Measurements from ENCODE around the gene TMEM220.

The TMEM220 gene

DNA sequence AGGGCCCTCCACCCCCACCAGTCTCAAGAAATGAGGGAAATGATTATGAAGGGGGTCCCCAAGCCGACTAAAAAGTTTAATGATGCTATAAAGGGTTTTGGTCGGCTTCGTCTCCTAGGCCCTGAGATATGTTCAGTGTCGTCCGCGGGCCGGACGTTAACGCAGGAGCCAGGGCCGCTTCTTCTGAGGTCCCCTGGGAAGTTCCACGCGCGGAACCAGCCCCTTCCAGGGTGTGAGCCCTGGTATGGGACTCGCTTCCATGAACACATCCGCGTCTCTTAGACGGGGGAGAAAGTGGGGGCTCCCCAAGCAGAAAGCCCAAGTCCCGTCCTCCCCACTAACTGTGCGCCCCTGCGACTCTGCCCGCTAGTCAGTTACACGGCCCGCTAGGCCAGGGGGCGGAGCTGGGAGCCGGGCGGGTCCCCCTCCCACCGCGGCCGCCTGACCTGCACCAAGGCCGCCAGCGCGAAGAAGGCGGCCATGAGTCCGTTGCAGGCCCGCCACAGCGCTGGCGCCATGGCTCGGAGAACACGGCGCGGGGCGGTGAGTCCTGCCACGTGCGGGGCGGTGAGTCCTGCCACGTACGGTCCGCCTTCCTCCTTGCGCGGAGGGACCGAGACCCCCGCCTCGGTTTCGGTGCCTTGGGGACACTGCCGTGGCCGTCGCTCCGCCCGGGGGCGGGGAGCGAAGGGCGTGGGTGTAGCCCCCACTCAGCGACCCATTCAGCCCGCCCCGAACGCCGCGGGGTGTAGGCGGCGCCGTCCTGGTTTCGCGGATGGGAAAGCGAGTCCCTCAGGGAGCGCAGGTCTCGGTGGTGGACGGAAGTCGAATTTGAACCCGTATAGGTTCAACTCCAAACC lies at the start of gene TMEM220:
Gene TMEM220 (minus strand): TSS at position 690 of the 860 bp plus-strand sequence. CDS start 172 bp downstream, at position 518.
- DNase-seq: no peak

DNA sequence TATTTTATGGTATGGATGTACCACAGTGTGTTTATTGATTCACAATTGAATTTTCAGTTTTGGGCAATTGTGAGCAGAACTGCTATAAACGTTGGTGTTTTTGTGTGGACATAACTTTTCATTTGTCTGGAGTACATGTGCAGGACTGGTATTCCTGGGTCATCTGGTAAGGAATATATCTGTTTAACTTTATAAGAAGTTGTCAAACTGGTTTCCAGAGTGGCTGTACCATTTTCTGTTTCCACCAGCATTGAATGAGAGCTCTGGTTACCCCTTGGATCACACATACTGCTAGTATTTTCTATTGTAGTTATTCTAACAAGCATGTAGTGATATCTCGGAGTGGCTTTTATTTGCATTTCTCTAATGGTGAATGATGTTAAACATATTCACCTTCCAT lies 49.8 kb upstream of the TMEM220 start:
- no peak for DNase-seq

DNA sequence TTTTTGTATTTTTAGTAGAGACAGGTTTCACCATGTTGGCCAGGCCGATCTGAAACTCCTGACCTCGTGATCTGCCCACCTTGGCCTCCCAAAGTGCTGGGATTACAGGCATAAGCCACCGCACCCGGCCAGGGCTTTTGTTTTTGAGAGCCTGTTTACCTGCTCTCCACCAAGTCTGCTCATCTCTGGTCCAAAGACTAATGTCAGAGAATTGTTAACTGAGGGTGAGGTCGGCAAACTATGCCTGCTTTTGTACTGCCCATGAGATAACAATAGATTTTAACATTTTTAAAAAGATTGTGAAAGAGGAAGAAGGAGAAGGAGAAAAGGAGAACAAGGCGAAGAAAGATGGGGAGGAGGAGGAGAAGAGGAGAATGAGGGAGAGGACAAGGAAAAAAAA lies 48.1 kb upstream of the TMEM220 start:
- no peak for DNase-seq

DNA sequence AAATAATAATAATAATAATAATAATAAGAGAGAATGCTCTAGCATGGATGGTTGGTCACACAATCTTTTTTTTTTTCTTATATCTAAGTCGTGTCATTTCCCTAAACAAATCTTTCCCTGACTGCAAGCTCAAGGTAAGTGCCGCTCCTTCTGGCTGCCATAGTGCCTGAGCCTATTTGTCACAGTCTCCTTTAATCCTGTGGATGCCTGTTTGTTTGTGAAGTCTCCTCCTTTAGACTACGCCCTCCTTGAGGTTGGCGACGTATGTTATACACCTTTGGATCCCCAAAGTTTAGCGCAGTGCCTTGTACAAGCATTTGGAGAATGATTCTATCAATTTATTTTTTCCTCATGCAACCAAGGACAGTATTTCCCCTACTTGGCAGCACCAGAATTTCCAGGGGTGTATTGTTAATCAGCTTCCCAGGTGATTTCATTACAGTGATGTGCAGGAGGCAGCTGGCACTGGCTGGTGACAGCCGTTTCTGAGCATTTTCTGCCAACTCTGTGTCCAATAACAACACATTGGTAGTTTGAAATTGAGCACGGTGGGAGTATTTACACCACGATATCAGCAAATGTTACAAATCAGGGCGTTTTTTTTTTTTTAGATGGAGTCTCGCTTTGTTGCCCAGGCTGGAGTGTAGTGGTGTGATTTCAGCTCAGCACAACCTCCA lies 47.4 kb upstream of the TMEM220 start:
- no peak for DNase-seq

DNA sequence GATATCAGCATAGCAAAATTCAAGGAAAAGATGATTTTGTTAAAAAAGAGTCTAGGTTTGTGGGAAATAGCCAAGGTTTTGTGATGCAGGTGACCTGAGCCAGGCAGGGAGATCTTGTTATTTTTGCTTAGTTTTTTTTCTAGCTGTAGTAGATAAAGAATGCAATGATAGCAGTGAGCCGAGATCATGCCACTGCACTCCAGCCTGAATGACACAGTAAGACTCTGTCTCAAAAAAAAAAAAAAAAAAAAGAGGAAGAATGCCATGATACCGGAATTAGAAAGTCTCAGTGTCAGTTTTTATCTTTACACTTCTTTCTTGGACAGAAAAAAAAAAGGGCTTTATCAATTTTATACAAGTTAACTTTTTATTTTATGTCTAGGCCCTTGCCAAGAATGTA lies 46.6 kb upstream of the TMEM220 start:
- DNase-seq: no peak

DNA sequence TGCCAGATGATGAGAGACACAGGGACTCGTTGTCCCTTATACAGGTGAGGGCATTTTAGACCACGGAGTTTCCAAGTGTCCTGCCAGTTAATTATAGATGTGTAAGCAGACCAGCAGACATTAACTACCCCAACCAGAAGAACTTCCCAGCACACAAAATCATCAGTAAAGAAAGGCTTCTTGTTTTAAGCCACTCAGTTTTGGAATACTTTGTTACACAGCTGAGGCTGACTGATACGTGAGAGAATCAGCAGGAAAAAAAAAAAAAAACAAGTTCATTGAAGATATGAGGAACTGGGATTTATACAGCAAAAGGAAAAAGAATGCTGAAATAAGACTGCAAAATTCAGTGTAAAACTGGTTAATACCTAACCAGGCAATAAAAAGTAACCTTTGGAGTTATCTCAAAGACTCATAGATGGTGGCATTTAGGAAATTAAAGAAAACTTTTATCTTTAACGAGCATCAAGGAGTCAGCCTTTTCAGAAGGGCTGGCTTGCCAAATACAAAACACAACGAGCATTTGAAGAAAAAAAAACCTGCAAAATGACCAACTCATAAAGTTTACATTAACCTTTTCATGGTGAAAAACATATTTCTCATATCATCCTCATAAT lies 46.0 kb upstream of the TMEM220 start:
- DNase-seq: no peak

DNA sequence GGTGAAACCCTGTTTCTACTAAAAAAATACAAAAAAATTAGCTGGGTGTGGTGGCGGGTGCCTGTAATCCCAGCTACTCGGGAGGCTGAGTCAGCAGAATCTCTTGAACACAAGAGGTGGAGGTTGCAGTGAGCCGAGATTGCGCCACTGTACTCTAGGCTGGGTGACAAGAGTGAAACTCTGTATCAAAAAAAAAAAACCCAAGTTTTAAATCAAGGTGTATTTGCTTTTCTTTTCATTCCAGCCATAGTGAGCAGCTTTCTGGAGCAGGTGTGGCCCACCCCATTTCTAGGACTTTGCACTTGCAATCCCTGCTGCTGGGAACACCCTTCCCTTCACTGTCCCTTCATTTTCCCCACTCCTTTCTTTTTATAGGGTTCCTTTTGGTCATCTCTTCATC lies 45.2 kb upstream of the TMEM220 start:
- no peak for DNase-seq

DNA sequence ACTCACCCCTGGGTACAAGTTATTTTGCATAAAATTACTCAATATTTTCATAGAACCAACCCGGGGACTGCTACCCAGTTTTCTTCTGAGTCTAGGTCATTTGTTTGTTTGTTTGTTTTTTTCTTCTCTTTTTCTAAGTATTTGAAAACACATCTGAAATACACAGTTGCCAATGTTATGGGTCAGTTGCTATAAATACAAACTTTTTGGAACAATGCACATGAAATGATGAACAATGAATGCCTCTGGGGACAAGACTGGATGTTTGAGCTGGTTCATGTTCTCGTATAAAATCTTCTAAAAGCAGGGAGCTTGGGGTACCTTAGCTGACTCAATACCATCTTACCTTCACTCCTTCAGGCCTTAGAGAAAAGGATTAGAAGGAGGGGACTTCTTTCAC lies 43.6 kb upstream of the TMEM220 start:
- no peak for DNase-seq

DNA sequence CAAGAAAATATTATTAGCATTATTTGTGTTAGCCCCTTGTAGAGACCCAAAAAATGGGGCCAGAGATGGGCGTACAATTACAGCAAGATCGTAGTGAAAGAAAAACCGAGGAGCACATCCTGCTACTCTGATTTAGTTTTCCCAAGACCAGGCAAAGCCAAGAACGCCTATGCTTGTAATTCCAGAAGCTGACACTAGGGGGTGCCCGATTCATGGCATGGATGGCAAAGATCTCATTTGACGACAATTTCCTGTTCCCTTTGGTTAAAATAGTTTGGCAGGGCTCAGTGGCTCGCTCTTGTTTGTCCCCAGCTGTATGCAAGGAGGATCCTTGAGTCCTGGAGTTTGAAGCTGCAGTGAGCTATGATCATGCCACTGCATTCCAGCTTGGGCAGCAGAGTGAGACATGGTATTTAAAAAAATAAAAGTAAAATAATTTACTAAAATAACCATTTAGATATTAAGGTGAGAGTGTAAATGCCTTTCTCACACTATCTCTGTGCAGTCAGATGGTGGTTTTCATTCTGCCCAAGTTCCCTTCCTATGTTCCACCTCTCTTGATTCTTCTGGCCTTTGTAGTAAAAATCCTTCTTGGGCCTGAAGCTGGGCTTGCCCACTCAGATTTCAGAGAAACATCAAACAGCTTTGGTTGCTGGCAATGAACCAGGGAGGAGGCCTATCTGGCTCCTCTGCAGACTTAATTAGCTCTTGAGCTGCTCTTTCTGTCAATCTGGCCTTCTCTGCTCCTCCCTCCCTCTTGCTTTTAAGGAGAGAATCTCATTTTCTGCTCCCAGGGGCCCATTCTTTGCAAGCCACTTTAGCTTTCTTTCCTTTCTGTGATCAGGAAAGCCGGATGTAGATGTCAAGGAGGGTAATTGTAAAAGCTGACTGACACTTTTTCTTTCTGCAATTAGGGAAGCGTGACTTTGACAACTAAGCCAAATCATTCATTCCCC lies 42.9 kb upstream of the TMEM220 start:
- peak in 1 of 2 experiments; percentile 23 for DNase-seq

DNA sequence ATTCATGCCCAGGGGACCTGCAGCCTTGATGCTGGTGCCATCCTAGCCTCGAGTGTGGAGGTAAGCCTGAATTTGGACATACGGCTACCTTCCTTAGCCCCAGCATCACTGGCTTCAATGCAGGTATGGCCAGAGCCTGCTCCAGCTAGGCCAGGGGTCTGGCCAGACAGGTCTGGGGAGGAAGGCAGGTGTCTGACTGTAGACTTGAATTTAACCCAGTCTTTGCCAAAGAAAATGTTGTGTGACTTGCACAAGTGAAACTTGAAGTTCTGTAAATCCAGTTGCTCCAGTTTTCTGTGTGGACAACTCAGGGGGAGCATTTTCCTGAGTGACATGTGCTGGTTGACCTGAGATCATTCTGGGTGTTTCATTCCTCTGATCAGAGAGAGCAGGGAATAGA lies 41.3 kb upstream of the TMEM220 start:
- DNase-seq: no peak

DNA sequence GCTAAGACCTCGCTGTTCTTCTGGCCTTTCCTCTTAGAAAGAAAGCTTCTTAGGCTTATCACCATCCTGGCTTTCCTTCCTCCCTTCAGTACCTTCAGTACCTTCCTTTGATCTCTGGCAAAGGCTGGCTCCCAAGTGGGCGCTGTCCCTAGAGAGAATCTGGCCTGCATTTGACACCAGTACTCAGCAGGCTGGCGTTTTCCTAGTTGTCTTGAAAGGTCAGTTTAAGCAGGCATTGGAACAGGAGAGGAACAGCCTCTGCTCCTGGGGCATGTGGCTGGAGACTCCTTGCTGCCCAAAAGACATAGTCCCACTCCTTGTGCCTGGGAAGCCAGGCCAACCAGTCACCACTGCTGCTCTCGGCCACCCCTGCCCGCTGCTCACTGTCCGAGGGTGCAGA lies 40.0 kb upstream of the TMEM220 start:
- no peak for DNase-seq

DNA sequence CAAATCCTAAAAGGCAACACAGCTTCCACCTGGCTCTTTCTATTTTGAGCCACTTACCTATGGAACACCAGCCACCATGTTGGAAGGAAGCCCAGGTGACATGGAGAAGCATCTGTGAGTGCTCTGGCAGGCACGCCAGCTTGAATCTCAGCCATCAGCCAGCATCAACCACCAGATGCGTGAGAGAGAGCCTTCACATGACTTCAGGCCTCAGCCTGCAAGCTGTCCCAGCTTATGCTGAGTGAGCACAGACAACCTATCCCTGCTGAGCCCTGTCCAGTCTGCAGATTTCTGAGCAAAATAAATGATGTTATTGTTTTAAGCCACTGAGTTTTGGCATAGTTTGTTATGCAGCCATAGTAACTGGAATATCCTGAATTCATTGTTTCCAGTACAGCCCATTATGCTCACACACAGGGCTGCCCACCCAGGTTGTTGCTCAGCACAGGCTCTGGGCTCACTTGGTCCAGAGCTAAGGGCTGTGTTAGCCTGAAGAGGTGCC lies 39.0 kb upstream of the TMEM220 start:
- DNase-seq: no peak

DNA sequence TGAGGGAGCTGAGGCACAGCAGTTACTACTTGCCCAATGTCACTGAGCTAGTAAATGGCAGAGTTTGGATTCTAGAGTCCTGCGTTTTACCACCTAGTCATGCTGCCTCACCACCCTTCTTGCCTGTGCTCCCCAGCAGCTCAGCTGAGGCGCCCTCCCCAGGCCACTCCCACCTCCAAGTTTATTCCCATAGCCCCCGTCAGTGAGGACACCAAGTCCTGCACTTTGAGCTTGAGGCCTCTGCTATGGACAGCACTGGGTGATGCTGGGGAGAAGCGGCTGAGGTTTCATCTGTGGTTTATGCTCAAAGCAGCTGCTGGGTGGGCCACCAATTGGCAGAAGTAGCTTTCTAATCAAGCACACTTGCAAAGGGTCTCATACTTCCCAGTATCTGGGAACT lies 37.4 kb upstream of the TMEM220 start:
- DNase-seq: no peak

DNA sequence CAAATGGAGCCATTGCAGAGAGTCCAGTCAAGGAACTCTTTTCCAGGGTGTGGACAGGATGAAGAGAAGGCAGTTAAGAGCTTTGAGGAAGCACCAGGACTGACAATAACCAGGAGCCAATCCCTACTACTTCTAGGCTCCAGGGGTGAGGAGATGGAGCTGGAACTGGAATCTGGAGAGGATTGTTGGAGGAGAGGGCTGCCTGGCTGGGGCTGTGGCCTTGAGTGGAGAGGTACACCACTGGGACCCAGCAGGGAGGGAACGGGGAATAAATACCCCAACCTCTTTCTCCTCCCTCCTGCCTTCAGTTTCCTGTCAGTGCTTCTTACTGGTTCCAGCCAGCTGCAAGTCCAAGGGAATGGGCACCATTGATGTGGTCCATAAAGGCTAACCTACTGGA lies 32.2 kb upstream of the TMEM220 start:
- DNase-seq: no peak

DNA sequence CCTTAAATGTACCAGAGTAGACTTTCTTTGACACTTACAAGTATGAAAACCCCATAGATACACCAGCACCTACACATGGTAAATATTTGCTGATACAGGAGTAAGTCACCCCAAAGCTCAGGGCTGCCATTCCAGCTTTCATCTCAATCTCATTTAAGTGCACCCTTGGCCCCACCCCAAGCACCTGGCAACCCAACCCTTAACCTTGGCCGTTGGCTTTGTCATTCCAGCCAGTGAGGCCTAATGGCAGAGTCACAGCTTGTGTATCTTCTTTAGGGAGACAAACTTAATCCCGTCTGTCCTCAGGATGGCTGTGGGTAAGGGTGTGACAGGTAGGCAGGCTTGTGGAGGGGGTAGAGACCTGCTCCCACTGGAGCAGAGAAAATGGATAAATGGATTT lies 31.5 kb upstream of the TMEM220 start:
- DNase-seq: no peak

DNA sequence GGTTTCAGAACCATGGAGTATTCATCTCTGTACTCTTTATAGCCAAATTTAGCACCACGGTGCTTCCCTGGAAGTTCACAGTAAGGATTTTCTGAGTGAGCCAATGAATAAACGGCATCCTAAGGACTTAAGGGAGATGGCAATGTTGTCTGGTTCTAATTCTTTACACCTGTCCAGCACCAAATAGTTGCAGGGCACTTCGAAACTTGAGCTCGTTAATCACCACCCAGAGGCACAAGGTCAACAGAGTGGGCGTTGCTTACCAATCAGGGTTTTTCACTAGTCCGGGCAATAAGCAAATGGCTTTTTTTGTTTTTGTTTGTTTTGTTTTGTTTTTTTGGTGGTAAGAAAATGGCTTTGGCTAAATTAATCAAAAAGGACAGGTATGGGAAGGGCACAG lies 28.2 kb upstream of the TMEM220 start:
- no peak for DNase-seq

DNA sequence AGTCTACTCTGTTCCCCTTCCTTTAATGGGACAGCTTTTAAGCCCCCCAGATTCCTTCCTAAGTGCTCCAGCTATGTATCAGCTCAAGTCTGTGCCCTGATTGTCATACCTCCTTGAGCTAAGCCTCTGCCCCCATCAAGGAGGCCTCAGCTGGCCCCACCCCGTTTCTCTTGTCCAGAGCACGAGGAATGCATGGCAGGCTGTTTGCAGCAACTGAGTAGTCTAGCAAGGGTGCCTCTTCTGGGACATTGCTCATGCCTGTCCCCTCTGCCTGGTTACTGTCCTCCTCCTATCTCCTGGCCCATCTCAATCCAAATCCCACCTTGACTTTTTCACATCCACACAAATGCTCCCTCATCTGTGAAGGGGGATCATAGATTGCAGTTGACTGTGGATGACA lies 27.8 kb upstream of the TMEM220 start:
- no peak for DNase-seq

DNA sequence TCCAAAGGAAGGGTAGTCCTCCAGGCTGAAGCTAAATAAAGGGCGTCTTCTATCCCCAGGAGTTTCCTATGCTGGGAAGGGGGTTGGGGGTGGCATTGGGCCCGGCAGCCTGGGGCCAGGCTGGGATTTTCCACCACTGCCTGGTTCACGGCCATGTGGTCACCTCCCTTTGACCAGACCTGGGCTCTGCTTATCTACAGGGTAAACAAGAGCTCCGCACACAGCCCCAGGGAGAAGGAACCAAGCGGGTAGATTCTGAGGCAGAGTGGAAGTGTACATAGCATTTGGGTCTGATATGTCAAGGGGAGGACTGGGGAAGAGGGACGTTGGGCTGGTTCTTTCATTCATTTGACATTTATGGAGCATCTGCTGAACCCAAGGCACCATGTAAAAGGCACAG lies 27.2 kb upstream of the TMEM220 start:
- DNase-seq: no peak

DNA sequence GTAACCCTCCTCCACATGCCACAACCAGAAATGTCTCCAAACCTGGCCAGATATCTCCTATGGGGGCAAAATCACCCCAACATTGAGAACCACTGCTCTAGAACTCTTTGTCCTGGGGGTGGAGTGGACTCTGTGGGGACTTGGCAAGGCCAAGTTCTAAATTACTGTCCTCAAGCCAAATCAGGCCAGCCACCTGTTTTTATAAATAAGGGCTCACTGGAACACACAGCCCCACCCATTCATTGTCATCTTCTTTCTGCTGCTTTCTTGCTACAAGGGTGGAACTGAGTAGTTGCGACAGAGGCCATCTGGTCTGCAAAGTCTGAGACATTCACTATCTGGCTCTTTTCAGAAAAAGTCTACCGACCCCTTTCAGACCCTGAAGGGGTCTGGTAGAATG lies 26.8 kb upstream of the TMEM220 start:
- no peak for DNase-seq

DNA sequence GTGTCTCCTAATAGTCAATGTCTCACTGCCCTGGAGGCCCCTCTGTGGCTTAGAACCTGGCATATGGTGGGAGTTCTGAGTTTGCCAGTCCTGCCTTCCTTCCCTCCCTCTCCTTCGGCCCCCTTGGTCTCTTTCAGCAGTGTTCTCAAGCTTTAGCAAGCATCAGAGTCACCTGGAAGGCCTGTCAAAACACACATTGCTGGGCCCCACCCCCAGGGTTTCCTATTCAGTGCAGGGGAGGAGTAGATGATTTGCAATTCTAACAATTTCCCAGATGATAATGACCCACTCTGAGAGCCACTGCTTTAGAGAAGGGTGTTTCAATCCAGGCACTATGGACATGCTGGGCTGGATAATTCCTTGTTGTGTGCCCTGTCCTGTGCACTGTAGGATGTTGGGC lies 26.4 kb upstream of the TMEM220 start:
- no peak for DNase-seq

DNA sequence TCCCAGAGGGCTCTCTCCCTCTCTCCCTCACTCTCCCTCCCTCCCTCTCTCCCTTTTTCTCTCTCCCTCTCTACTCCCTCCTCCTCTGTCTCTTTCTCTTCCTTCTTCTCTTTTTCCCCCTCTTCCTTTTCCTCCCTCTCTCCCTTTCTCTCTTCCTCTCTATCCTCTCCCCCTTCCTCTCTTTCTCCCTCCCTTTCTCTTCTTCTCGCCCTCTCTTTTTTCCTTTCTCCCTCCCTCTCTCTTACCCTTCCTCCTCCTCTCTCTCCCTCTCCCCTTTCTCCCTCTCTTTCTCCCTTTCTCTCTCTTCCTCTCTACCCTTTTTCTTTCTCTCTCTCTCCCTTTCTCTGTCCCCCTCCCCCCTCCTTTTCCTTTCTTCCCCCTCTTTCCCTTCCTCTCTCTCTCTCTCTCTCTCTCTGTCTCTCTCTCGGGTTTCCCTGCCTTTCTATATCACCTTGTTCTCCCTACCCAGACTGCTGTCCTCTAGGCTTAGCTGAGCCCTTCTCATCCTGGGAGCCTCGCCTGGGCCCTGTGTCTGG lies 25.8 kb upstream of the TMEM220 start:
- DNase-seq: no peak

DNA sequence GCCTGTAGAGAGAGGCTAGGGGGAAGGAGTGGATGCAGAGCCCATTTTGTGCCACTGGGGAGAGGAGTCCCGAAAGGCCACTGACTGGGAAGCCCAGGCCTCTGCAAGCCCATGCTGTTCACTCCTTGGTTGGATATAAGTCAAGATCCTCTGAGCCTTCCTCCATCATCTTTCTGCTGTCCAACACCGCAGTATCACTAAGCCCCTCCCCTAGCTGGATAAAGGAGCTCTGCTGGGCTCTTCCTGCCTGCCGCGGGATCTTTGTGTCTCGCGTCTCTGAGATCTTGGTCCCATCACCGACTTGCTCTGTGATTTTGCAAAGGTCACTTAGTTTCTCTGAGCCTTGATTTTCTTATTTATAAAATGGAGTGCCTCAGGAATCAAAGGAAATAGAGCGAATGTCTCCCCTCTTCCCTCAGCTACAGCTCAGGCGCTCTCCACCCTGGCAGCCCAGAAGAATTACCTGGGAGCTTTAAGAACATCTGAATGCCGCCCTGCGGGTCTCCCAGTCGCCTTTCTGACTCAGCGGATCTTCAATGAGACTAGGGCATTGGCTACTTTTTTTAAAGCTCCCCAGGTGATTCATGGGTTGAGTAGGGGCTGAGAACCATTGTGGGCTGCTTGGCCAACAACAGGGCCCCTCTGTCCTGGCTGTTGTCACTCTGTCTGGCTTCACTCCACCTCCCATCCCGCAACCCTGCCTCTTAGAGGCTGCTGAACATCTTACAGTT lies 25.2 kb upstream of the TMEM220 start:
- no peak for DNase-seq

Measured in NCI-H446 (cell line).